HCT116 (cell line): ENCODE data around the gene CACNA1C. TPM values are rescaled to one million over a fixed set of nuclear protein-coding genes. Genes with fewer than 3 reads are reported as not detected.

Experiments used
- ATAC-seq: fragments of 200-7000 bp; cut with Tn5 transposase; 2 replicates; pipeline ENCODE4 v1.9.1; 2020; ENCODE audit warnings: mild to moderate bottlenecking, moderate library complexity
- BruUV-seq: library from RNA; stranded (reverse); fragments of 400-500 nt; replicated peaks from 2 replicates; lab custom pipeline; 2021; lab: Mats Ljungman, UMichigan
- CTCF ChIA-PET: fragments of 300-600 bp; sonication (Branson Sonifier 250); formaldehyde crosslinking; loops from one replicate; lab custom pipeline; 2021; ENCODE audit warnings: antibody characterized with exemption; lab: Charles Lee
- POLR2A ChIA-PET: fragments of 300-600, 350-600 bp; sonication (Branson Sonifier 250); formaldehyde crosslinking; loops from one replicate; lab custom pipeline; 2021; ENCODE audit warnings: antibody characterized with exemption; lab: Charles Lee
- RAD21 ChIA-PET, 2 experiments: fragments of 300-600 bp; sonication (Branson Sonifier 250); formaldehyde crosslinking; loops; one replicate each; lab custom pipeline; 2023; ENCODE audit warnings: low total read pairs in 2 of 2; ENCODE audit not compliant: uncharacterized antibody in 2 of 2, unreplicated experiment in 2 of 2, low non-redundant PET in 1 of 2; lab: Charles Lee
- DNase-seq: peaks from one replicate; pipeline ENCODE4 v3.0.0-alpha.2; 2010; ENCODE audit warnings: low read depth, low spot score
- H2AFZ ChIP-seq: fragments of 200-600 bp; shearing (Covaris generic), sonication (generic); 2 replicates; pipeline ENCODE4 v1.6.1; 2017; ENCODE audit warnings: low read depth, mixed run types, mixed read lengths, antibody characterized with exemption, low read length; ENCODE audit not compliant: poor library complexity, severe bottlenecking
- H3K27ac ChIP-seq: 2 replicates; pipeline ENCODE4 v1.5.1; 2012; ENCODE audit warnings: low read depth, low read length
- H3K27me3 ChIP-seq: fragments of 200-600 bp; sonication (generic); 2 replicates; pipeline ENCODE4 v1.6.1; 2016; ENCODE audit warnings: mixed run types, low read length, mixed read lengths; ENCODE audit not compliant: insufficient read depth
- H3K36me3 ChIP-seq, 2 experiments: fragments of 200-500 bp in 1 of 2; fragments of 200-600 bp in 1 of 2; sonication (Bioruptor generic) in 1 of 2; sonication (generic) in 1 of 2; 2 replicates each; pipeline versions ENCODE4 v1.5.1 to v1.6.1; 2014 to 2016; ENCODE audit warnings: low read length in 2 of 2, inconsistent platforms in 1 of 2, mixed read lengths in 1 of 2, mixed run types in 1 of 2; ENCODE audit not compliant: insufficient read depth in 2 of 2, control insufficient read depth in 1 of 2
- H3K4me1 ChIP-seq, 2 experiments: fragments of 200-600 bp in 1 of 2; sonication (generic) in 1 of 2; 2 replicates each; pipeline versions ENCODE4 v1.5.1 to v1.6.1; 2012 to 2017; ENCODE audit warnings: low read length in 2 of 2, inconsistent platforms in 1 of 2, mild to moderate bottlenecking in 1 of 2, mixed read lengths in 1 of 2, mixed run types in 1 of 2, moderate library complexity in 1 of 2; ENCODE audit not compliant: insufficient read depth in 2 of 2, control insufficient read depth in 1 of 2
- H3K4me2 ChIP-seq: fragments of 200-600 bp; sonication (generic); 2 replicates; pipeline ENCODE4 v1.6.1; 2017; ENCODE audit warnings: mixed run types, low read length, mixed read lengths
- H3K4me3 ChIP-seq, 2 experiments: fragments of 200-600 bp in 1 of 2; sonication (generic) in 1 of 2; replicated peaks in 1 of 2; 2 replicates each; pipeline ENCODE4 v1.5.1; 2011 to 2016; ENCODE audit warnings: low read length in 2 of 2, control low read depth in 1 of 2, low read depth in 1 of 2, mild to moderate bottlenecking in 1 of 2, mixed read lengths in 1 of 2, mixed run types in 1 of 2
- H3K79me2 ChIP-seq: fragments of 200-600 bp; sonication (generic); 2 replicates; pipeline ENCODE4 v1.6.1; 2017; ENCODE audit warnings: mild to moderate bottlenecking, mixed run types, low read length, moderate library complexity, mixed read lengths; ENCODE audit not compliant: insufficient read depth
- H3K9ac ChIP-seq: fragments of 200-600 bp; sonication (generic); 2 replicates; pipeline ENCODE4 v1.6.1; 2016; ENCODE audit warnings: low read length, mixed read lengths
- H3K9me2 ChIP-seq: fragments of 200-600 bp; sonication (generic), shearing (Covaris generic); 2 replicates; pipeline ENCODE4 v1.6.1; 2017; ENCODE audit warnings: mixed run types, mild to moderate bottlenecking, moderate library complexity; ENCODE audit not compliant: insufficient read depth
- H3K9me3 ChIP-seq, 2 experiments: fragments of 200-500 bp in 1 of 2; fragments of 200-600 bp in 1 of 2; sonication (Bioruptor generic) in 1 of 2; sonication (generic) in 1 of 2; 2 replicates each; pipeline ENCODE4 v1.6.1; 2014 to 2017; ENCODE audit warnings: low read length in 2 of 2, mixed read lengths in 2 of 2, inconsistent platforms in 1 of 2, low read depth in 1 of 2, mild to moderate bottlenecking in 1 of 2, mixed run types in 1 of 2, moderate library complexity in 1 of 2; ENCODE audit not compliant: control insufficient read depth in 1 of 2, insufficient read depth in 1 of 2
- H4K20me1 ChIP-seq: fragments of 200-600 bp; sonication (generic), shearing (Covaris generic); 2 replicates; pipeline ENCODE4 v1.6.1; 2017; ENCODE audit warnings: mixed run types, mild to moderate bottlenecking, moderate library complexity; ENCODE audit not compliant: insufficient read depth
- CBX3 ChIP-seq: IDR thresholded peaks from 2 replicates; pipeline ENCODE4 v1.6.1; 2012; ENCODE audit warnings: low read depth
- CEBPB ChIP-seq: IDR thresholded peaks from 2 replicates; pipeline ENCODE4 v1.6.1; 2012; ENCODE audit warnings: low read depth
- EGR1 ChIP-seq: IDR thresholded peaks from 2 replicates; pipeline ENCODE4 v1.6.1; 2012; ENCODE audit warnings: low read depth
- ELF1 ChIP-seq: IDR thresholded peaks from 2 replicates; pipeline ENCODE4 v1.6.1; 2012; ENCODE audit warnings: low read depth, borderline replicate concordance
- EZH2phosphoT487 ChIP-seq: fragments of 200-600 bp; IDR thresholded peaks from 2 replicates; pipeline ENCODE4 v1.6.1; 2018; ENCODE audit warnings: antibody characterized with exemption, borderline replicate concordance
- POLR2A ChIP-seq: IDR thresholded peaks from 2 replicates; pipeline ENCODE4 v1.7.0; 2011; ENCODE audit warnings: borderline replicate concordance; ENCODE audit not compliant: insufficient read depth, insufficient read length; ENCODE audit errors: extremely low read depth
- POLR2AphosphoS5 ChIP-seq: IDR thresholded peaks from 2 replicates; pipeline ENCODE4 v1.6.1; 2011; ENCODE audit warnings: mild to moderate bottlenecking, low read depth, low read length, moderate library complexity
- REST ChIP-seq: IDR thresholded peaks from 2 replicates; pipeline ENCODE4 v1.6.1; 2012; ENCODE audit warnings: low read depth
- SIN3A ChIP-seq: IDR thresholded peaks from 2 replicates; pipeline ENCODE4 v1.6.1; 2012; ENCODE audit warnings: low read depth
- SP1 ChIP-seq: IDR thresholded peaks from 2 replicates; pipeline ENCODE4 v1.6.1; 2012; ENCODE audit warnings: low read depth
- SRF ChIP-seq: IDR thresholded peaks from 2 replicates; pipeline ENCODE4 v1.6.1; 2012; ENCODE audit warnings: low read depth
- TCF7L2 ChIP-seq: IDR thresholded peaks from 2 replicates; pipeline ENCODE4 v1.7.0; 2011; ENCODE audit warnings: borderline replicate concordance, inconsistent platforms; ENCODE audit not compliant: insufficient read depth, insufficient read length; ENCODE audit errors: extremely low read depth
- ZBTB33 ChIP-seq: IDR thresholded peaks from 2 replicates; pipeline ENCODE4 v1.6.1; 2011; ENCODE audit warnings: mild to moderate bottlenecking, low read length, moderate library complexity; ENCODE audit not compliant: insufficient replicate concordance; ENCODE audit errors: extremely low read depth
- ZFX ChIP-seq: fragments of 450-650 bp; IDR thresholded peaks from 2 replicates; pipeline ENCODE4 v1.6.1; 2017
- ZNF274 ChIP-seq: fragments of 200-500 bp; sonication (Bioruptor generic); IDR thresholded peaks from 2 replicates; pipeline ENCODE4 v1.6.1; 2014; ENCODE audit warnings: mild to moderate bottlenecking, low read depth, low read length, inconsistent platforms
- intact Hi-C: fragments of 100-400 bp; cut with micrococcal nuclease; formaldehyde crosslinking; loops from 2 replicates; pipeline ENCODE4 v1.10.0; 2022
- total RNA-seq: library from RNA; stranded (reverse); gene quantifications from one replicate; pipeline ENCODE4 v1.2.1, GENCODE V29; 2021; ENCODE audit not compliant: unreplicated experiment

Gene CACNA1C
- total RNA-seq, 1 experiment from 2014 or later = 0.05 TPM

- Histone ChIP-seq H3K9me3 (no peaks in the 10 kb centered on the region), H3K9ac (no peak overlapping the region), H3K4me1 (no peaks in the 10 kb centered on the region), H4K20me1 (no peaks in the 10 kb centered on the region), H3K27ac (no peak overlapping the region), H3K79me2 (no peaks in the 10 kb centered on the region), H3K27me3 (peaks cover 31% of the 10 kb centered on the region; the same call in 1 of the 2 replicates), H3K9me2 (no peaks in the 10 kb centered on the region), H3K36me3 (no peaks in the 10 kb centered on the region), H3K4me2 (no peak overlapping the region), H3K4me3 (no peak overlapping the region), H2AFZ (no peak overlapping the region)
- ChIA-PET RAD21 (no interaction called here), POLR2A (no interaction called here), CTCF (no interaction called here)
- intact Hi-C loops = no loop called here
- no TSS peak for BruUV-seq
- DNase-seq (no peak), ATAC-seq (no peak)
- TF ChIP-seq REST = no peak
- TF ChIP-seq TCF7L2 = no peak
- no peak for TF ChIP-seq EZH2phosphoT487
- no peak for TF ChIP-seq ZBTB33
- no peak for TF ChIP-seq ZFX
- TF ChIP-seq CBX3 = no peak
- no peak for TF ChIP-seq EGR1
- no peak for TF ChIP-seq SRF
- TF ChIP-seq SIN3A = no peak
- no peak for TF ChIP-seq SP1
- TF ChIP-seq ELF1 = no peak
- TF ChIP-seq CEBPB = no peak
- no peak for TF ChIP-seq POLR2AphosphoS5
- no peak for TF ChIP-seq POLR2A
- no peak for TF ChIP-seq ZNF274
Observed at GRCh38 chr12:2567711-2568110, 514.9 kb downstream of the CACNA1C start.
